HAP-1 (cell line): ENCODE data around the gene RUNX2.

ENCODE experiments used
- DNase-seq, 2 experiments: peaks; one replicate each; pipeline ENCODE4 v3.0.0-alpha.2; 2016 to 2020; ENCODE audit warnings: low spot score in 2 of 2
- H3K27me3 ChIP-seq: fragments of 250-450 bp; sonication (Bioruptor Pico); 2 replicates; pipeline ENCODE4 v1.5.1; 2020; ENCODE audit warnings: low read depth, mild to moderate bottlenecking, moderate library complexity
- H3K36me3 ChIP-seq: fragments of 250-450 bp; sonication (Bioruptor Pico); replicated peaks from 2 replicates; pipeline ENCODE4 v1.5.1; 2020; ENCODE audit warnings: mild to moderate bottlenecking
- H3K4me1 ChIP-seq: fragments of 250-450 bp; sonication (Bioruptor Pico); 2 replicates; pipeline ENCODE4 v1.5.1; 2020; ENCODE audit warnings: mild to moderate bottlenecking
- H3K4me3 ChIP-seq: fragments of 250-450 bp; sonication (Bioruptor Pico); 2 replicates; pipeline ENCODE4 v1.5.1; 2020; ENCODE audit warnings: mild to moderate bottlenecking, moderate library complexity
- H3K9me3 ChIP-seq: fragments of 250-450 bp; sonication (Bioruptor Pico); 2 replicates; pipeline ENCODE4 v1.5.1; 2020; ENCODE audit warnings: mild to moderate bottlenecking, moderate library complexity
- in situ Hi-C: fragments of 300-500 bp; cut with MboI; formaldehyde crosslinking; loops from 3 replicates; pipeline ENCODE4 v1.14.3; 2020; ENCODE audit warnings: low sequenced_read_pairs, inconsistent platforms, mixed read lengths

The RUNX2 gene

DNA sequence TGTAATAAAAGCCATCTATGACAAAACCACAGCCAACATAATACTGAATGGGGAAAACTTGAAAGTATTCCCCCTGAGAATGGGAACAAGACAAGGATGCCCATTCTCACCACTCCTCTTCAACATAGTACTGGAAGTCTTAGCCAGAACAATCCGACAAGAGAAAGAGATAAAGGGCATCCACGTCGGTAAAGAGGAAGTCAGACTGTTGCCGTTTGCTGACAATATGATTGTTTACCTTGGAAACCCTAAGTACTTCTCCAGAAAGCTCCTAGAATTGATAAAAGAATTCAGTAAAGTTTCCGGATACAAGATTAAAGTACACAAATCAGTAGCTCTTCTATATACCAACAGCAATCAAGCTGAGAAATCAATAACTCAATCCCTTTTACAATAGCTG is 14.0 kb upstream of the RUNX2 start:
- no peak for DNase-seq
- Histone ChIP-seq H3K4me1 (no peaks in the 10 kb centered on the region), H3K36me3 (no peaks in the 10 kb centered on the region), H3K27me3 (no peaks in the 10 kb centered on the region), H3K9me3 (no peaks in the 10 kb centered on the region), H3K4me3 (no peak overlapping the region)
- in situ Hi-C loops, result no loop called here

DNA sequence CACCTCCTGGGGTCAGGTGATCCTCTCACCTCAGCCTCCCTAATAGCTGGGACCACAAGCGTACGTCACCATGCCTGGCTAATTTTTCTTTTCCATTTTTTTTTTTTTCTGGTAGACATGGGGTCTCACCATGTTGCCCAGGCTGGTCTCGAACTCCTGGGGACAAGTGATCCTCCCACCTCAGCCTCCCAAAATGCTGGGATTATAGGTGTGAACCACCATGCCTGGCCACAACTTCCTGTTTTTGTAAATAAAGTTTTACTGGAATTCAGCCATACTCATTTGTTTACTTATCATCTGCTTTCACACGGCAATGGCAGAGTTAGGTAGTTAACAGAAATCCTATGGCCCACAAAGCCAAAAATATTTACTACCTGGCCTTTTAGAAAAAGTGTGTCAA is 7.8 kb upstream of the RUNX2 start:
- no peaks in the 10 kb centered on the region for H3K9me3 ChIP-seq
- H3K36me3 ChIP-seq, result no peaks in the 10 kb centered on the region
- in situ Hi-C loops, result no loop called here
- H3K27me3 ChIP-seq, result no peaks in the 10 kb centered on the region
- DNase-seq, result no peak
- no peak overlapping the region for H3K4me3 ChIP-seq
- peaks cover 18% of the 10 kb centered on the region for H3K4me1 ChIP-seq

DNA sequence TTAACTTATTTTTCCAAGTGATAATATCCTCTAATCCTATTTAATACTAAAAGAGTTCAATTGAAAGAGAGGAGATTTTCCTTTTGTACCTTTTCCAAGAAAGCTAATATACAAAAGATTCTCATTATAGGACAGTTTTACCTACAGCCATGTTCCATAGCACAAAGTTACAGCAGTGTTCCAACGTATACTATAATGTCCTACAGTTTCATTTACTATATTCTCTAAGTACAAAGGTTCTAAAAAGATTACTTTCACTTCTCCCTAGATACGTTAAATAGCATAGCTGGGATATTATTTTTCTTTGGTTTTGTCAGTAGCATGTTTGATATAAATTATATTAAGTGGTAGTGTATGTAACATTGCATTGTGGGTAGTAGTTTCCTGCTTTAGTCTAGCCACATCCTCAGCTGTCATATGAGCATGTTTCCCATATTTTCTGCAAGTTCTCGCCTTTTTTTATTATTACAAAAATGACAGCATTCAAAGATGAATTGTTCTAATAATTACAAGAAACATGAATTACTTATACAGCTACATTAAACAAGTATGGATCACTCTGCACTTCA is 4.4 kb upstream of the RUNX2 start:
- Histone ChIP-seq H3K36me3 (no peaks in the 10 kb centered on the region), H3K4me1 (peaks cover 40% of the 10 kb centered on the region), H3K4me3 (no peak overlapping the region), H3K9me3 (no peaks in the 10 kb centered on the region), H3K27me3 (no peaks in the 10 kb centered on the region)
- DNase-seq, result no peak
- in situ Hi-C loops, result no loop called here

DNA sequence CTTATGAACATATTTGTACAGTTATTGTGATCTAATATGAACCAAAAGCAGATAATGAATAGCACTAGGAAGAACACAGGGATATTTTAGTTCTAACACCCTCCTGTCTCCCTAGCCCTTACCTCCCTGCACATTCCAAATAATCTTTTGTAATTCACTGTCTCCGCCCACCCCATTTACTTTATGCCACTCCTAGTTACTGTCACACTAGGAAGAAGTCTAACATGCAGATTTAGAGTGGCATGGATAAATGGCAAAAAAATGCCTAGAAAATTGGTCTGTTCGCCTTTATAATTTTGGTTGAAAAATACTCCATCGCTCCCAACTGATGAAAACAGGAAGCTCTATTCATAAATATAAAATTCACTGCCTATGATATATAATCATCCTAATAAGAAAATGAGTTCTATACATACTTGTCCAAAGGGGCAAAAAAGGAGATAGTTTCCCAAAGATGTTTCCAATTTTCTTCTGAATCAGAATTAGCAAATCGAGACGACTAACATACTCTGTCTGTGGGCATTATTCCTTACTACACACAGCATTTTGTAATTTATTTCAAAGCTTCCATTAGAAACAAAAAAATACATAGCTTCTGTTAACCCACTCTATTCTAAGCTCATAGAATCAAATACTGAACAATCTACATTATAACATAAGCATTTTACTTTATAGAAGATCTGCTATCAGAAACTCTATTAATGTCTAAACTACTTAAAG is 1.3 kb upstream of the RUNX2 start:
- in situ Hi-C loops, result no loop called here

DNA sequence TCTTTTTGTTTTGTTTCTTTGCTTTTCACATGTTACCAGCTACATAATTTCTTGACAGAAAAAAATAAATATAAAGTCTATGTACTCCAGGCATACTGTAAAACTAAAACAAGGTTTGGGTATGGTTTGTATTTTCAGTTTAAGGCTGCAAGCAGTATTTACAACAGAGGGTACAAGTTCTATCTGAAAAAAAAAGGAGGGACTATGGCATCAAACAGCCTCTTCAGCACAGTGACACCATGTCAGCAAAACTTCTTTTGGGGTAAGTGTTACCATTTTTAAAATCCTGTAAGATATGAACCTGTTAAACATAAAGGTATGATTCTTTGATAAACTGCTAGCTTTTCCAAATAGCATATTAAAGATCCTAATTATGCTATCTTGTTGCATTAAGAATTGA is 393 bp downstream of the RUNX2 start:
- H3K4me1 ChIP-seq, result peaks cover 33% of the 10 kb centered on the region
- no peak for DNase-seq
- in situ Hi-C loops, result no loop called here
- no peaks in the 10 kb centered on the region for H3K9me3 ChIP-seq
- no peaks in the 10 kb centered on the region for H3K36me3 ChIP-seq
- H3K27me3 ChIP-seq, result no peaks in the 10 kb centered on the region
- H3K4me3 ChIP-seq, result no peak overlapping the region

More for the DNA sequence above, 1.3 kb upstream of the RUNX2 start:
- H3K36me3 ChIP-seq, result no peaks in the 10 kb centered on the region
- H3K9me3 ChIP-seq, result no peaks in the 10 kb centered on the region
- peak; percentile 56 to 70 for DNase-seq
- H3K27me3 ChIP-seq, result no peaks in the 10 kb centered on the region
- H3K4me1 ChIP-seq, result peaks cover 40% of the 10 kb centered on the region
- H3K4me3 ChIP-seq, result no peak overlapping the region

DNA sequence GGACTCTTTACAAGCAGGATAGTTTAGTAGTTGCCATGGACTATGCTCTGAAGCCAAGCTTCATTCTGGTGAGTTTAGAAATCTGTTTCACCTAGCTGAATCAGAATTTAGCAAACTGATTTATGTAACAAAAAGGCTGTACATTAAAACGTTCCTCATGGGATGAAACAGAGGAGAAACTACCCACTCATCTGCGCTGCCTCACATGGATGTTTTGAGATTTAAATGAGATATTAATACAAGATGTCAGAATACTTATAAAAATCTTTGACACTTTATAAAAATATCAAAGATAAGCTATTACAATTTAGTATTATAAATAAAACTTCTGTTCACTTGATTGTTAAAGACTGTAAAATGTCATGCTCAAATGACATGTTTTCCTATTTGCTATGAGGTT is 16.8 kb downstream of the RUNX2 start:
- DNase-seq, result no peak
- Histone ChIP-seq H3K4me1 (peaks cover 10% of the 10 kb centered on the region), H3K9me3 (no peaks in the 10 kb centered on the region), H3K27me3 (peaks cover 3% of the 10 kb centered on the region; the same call in 1 of the 2 replicates), H3K36me3 (no peaks in the 10 kb centered on the region), H3K4me3 (no peak overlapping the region)
- in situ Hi-C loops, result no loop called here

DNA sequence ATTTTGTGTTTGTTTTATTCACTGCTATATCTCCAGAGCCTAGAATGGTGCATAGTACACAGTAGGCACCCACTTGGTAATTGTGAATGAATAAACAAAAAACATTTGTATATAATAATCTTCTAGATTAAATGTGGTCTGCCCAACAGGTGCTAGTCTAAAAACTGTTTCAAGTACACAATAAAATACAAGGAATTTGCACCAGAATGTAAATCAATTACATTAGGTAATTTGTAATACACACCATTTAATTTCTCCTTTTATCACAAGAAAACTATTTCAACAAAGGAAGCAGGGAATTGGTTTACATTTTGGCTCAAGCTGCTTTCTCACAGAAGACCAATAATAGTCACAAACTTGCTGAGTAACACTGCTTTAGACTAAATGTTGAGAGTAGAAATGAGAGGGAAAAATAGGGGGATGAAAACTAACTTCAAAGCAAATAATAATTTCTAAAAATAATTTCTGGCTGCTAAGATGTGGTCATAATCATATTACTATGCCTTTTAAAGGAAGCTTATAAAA is 22.1 kb downstream of the RUNX2 start:
- H3K4me1 ChIP-seq, result no peaks in the 10 kb centered on the region
- H3K9me3 ChIP-seq, result no peaks in the 10 kb centered on the region
- H3K4me3 ChIP-seq, result no peak overlapping the region
- H3K27me3 ChIP-seq, result no peaks in the 10 kb centered on the region
- in situ Hi-C loops, result no loop called here
- H3K36me3 ChIP-seq, result no peaks in the 10 kb centered on the region
- no peak for DNase-seq

DNA sequence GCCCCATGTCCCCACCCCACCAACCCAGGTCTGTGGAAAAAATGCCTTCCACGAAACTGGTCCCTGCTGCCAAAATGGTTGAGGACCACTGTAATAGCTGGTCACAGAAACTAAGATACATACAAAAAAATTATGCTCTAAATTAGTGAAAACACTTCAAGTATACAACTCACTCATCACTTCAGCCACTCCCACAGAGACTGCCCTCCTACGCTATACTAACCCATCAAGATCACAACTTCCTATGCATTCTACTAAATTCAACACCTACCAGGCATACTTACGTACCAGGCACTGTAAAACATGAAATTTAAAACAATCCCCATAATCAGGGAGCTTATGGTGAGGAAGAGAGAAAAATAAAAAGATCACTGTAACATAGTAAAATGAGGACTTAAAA is 22.9 kb downstream of the RUNX2 start:
- DNase-seq, result no peak
- H3K4me1 ChIP-seq, result no peaks in the 10 kb centered on the region
- H3K27me3 ChIP-seq, result no peaks in the 10 kb centered on the region
- in situ Hi-C loops, result no loop called here
- H3K36me3 ChIP-seq, result no peaks in the 10 kb centered on the region
- H3K4me3 ChIP-seq, result no peak overlapping the region
- no peaks in the 10 kb centered on the region for H3K9me3 ChIP-seq

DNA sequence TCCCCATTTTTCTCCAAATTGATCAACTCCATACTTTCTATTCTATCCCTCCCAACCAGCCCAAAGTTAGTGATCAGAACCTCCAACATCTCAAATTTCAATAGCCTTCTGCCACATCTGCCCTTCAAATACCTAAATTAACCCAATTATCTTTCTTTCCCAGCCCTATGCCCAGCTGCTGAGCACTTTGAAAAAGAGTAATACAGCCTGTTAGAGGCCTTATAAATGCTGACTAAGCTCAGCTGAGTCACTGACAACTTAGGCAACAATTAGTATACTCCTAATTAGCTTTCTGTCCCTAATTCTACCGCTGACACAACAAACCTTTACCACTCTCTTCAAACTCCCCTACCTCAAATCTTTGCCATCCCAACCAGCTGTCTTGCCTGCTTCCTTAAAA is 23.5 kb downstream of the RUNX2 start:
- Histone ChIP-seq H3K36me3 (no peaks in the 10 kb centered on the region), H3K4me3 (no peak overlapping the region), H3K9me3 (no peaks in the 10 kb centered on the region), H3K4me1 (no peaks in the 10 kb centered on the region), H3K27me3 (no peaks in the 10 kb centered on the region)
- no peak for DNase-seq
- in situ Hi-C loops, result no loop called here

DNA sequence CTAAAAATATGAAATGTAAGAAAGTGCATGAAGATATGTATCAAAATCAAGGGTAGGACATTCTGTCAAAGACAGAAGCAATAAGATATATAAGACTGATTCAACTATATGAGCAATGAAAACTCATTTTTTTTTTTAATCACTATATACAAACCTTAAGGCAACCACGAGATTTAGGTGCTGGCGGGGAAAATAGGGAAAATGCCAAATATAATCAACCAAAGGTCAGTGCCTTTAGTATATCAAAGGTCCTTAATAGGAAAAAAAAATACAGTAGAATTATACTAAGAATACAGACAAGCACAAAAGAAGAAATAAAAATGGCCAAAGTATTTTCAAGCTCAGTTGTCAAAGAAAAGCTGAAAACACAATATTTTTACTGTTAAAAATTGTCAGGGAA is 25.5 kb downstream of the RUNX2 start:
- Histone ChIP-seq H3K9me3 (no peaks in the 10 kb centered on the region), H3K27me3 (no peaks in the 10 kb centered on the region), H3K4me3 (no peak overlapping the region), H3K36me3 (no peaks in the 10 kb centered on the region), H3K4me1 (no peaks in the 10 kb centered on the region)
- in situ Hi-C loops, result no loop called here
- DNase-seq, result no peak

DNA sequence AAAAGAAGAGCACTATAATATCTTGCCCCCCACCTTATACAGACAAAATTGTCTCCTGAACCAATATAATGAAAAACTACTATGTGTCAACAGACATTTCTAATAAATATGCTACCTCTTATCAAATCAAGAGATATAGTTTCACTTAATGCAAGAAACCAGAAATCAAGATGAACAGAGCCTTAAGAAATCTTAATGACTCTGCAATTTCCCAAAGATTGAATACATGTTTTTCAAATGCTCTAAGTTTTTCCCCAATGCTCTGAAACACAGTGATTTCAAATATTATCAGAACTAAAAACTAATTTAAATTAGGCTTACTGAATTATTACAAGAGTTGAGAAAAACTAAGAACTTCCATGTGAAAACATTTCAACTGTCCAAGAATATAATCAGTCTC is 36.3 kb downstream of the RUNX2 start:
- no peaks in the 10 kb centered on the region for H3K4me1 ChIP-seq
- no peaks in the 10 kb centered on the region for H3K36me3 ChIP-seq
- DNase-seq, result no peak
- in situ Hi-C loops, result no loop called here
- no peaks in the 10 kb centered on the region for H3K9me3 ChIP-seq
- H3K4me3 ChIP-seq, result no peak overlapping the region
- no peaks in the 10 kb centered on the region for H3K27me3 ChIP-seq

DNA sequence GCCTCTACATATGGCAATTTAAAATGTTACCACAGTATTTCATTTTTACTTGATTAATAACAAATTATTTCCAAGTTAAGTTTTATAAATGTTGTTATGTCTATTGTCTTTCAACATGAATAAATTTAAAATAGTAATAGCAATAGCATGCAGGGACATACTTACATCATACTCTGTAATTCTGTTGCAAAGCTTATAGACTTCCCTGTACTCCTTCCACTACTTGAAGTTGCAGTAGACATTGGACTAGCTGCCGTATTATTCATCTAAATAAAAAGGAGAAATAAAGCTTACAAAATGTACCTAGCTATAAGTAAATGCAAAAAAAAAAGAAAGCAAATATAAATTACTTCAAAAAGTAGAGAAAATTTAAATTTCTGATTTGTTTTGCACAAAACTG is 36.9 kb downstream of the RUNX2 start:
- H3K9me3 ChIP-seq, result no peaks in the 10 kb centered on the region
- no peak for DNase-seq
- H3K27me3 ChIP-seq, result no peaks in the 10 kb centered on the region
- in situ Hi-C loops, result no loop called here
- H3K4me3 ChIP-seq, result no peak overlapping the region
- H3K4me1 ChIP-seq, result no peaks in the 10 kb centered on the region
- H3K36me3 ChIP-seq, result no peaks in the 10 kb centered on the region

DNA sequence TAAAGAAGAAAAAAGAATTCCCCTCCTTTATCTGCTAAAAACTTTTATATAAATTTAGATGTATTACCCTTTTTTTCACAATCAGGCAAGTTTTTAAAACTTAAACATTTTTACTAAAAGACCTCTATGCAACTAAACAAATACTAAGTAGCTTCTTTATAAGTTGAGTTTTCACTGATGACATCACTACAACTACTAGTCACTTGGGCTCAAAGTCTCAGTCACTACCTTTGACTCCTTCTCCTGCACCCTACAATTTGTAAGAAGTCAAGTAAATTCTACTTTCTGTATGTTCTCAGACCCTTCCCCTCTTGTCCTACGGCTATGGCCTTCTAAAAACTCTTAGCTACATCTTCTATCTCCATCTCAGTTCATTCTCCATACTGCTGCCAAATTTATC is 38.4 kb downstream of the RUNX2 start:
- DNase-seq, result no peak
- no peaks in the 10 kb centered on the region for H3K27me3 ChIP-seq
- H3K4me1 ChIP-seq, result no peaks in the 10 kb centered on the region; the same call in 1 of the 2 replicates
- no peak overlapping the region for H3K4me3 ChIP-seq
- in situ Hi-C loops, result no loop called here
- H3K36me3 ChIP-seq, result no peaks in the 10 kb centered on the region
- no peaks in the 10 kb centered on the region for H3K9me3 ChIP-seq

DNA sequence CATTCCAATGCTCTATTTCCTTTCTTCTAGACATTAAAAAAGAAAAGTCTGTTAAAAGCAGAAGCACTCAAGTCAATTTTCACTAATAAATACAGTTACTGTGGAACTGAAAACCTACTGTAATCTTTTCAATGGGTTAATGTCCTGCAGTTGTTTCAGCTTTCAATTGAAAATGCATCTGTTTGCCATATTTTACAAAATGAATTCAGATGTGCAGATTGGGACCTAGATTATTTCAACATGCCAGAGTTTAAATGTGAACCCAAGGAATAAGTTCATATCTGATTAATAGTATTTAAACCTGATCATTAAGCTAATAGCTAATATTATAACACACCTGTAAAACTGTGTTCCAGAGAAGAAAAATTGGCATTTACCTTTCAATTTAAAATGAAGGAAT is 39.9 kb downstream of the RUNX2 start:
- H3K9me3 ChIP-seq, result no peaks in the 10 kb centered on the region
- no peaks in the 10 kb centered on the region; the same call in 1 of the 2 replicates for H3K4me1 ChIP-seq
- DNase-seq, result no peak
- H3K4me3 ChIP-seq, result no peak overlapping the region
- no peaks in the 10 kb centered on the region for H3K27me3 ChIP-seq
- in situ Hi-C loops, result no loop called here
- H3K36me3 ChIP-seq, result no peaks in the 10 kb centered on the region
